ENCODE results near the gene AKAIN1.

DNA sequence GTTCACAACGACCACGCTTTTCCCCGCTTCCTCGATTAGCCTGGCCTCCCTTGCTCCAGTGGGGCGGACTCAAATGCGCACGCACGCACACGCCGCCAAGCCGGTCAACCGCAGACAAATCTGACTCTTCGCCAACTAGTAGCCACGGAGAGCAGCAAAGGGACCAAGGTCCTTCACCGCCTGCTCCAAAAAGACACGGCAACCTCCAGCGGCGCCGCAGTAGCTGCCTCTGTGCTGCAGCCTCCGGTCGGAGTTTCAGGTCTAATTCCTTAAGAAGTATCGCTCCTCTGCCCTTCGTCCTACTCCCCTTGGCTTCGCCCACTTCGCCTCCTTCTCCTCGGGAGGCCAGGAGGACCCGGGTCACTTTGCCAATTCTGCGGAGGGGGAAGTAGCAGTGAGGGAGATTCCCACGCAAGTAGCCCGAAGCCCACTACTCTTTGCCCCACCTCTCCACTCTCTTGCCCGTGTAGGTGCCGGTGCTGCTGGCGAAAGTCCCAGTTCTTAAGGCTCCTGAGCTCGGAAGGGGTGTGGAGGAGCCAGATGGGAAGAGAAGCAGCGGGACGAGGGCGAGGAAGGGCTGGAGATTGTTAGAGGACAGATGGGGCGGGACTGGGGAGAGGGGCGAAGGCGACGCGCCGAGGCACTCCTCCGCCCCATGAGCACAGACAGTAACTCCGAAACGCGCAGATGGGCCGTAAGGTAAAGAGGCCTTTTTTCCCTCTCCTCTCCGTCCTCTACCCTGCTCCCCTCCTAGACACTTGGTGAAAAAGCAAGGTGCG, 615 bp downstream of the AKAIN1 start:
- TF ChIP-seq ZNF8 (CRISPR knock-in tag; IDR thresholded peaks at IDR 0.05) (no peak), PATZ1 (CRISPR knock-in tag; IDR thresholded peaks at IDR 0.05; ENCODE audit: borderline replicate concordance) (no peak), ZFP30 (CRISPR knock-in tag; IDR thresholded peaks at IDR 0.05) (no peak), SNAI2 (CRISPR knock-in tag; IDR thresholded peaks at IDR 0.05) (no peak), ZNF70 (CRISPR knock-in tag; IDR thresholded peaks at IDR 0.05) (no peak), TSHZ2 (CRISPR knock-in tag; IDR thresholded peaks at IDR 0.05) (no peak), CSRNP3 (CRISPR knock-in tag; IDR thresholded peaks at IDR 0.05) (no peak)

All from SK-N-SH treated with all-trans-retinoic acid at 6 μM for 48 hours (cell line).